ENCODE results near the gene KCNH3.

KCNH3 gene

GRCh38 chr12:49548481-49548821, 9.6 kb downstream of the KCNH3 start:
- no peak for TF ChIP-seq CTCF (IDR thresholded peaks at IDR 0.05; ENCODE audit: low read depth, low read length)
- no peak for DNase-seq (ENCODE audit: extremely low read depth, low read depth)

- peak; percentile 38 for TF ChIP-seq CTCF (IDR thresholded peaks at IDR 0.05; ENCODE audit: low read depth, low read length)
These were observed 10.2 kb downstream of the KCNH3 start for GRCh38 chr12:49548822-49549648.

GRCh38 chr12:49549735-49550692, 11.2 kb downstream of the KCNH3 start:
- no peak for TF ChIP-seq CTCF (IDR thresholded peaks at IDR 0.05; ENCODE audit: low read depth, low read length)
- DNase-seq (ENCODE audit: extremely low read depth, low read depth), result no peak

More at GRCh38 chr12:49548822-49549648, 10.2 kb downstream of the KCNH3 start:
- no peak for DNase-seq (ENCODE audit: extremely low read depth, low read depth)

- DNase-seq (ENCODE audit: extremely low read depth, low read depth), result no peak
- no peak for TF ChIP-seq CTCF (IDR thresholded peaks at IDR 0.05; ENCODE audit: low read depth, low read length)
These were observed 11.9 kb downstream of the KCNH3 start for GRCh38 chr12:49550693-49551252.

- no peak for TF ChIP-seq CTCF (IDR thresholded peaks at IDR 0.05; ENCODE audit: low read depth, low read length)
- DNase-seq (ENCODE audit: extremely low read depth, low read depth), result no peak
These were observed 13.2 kb downstream of the KCNH3 start for GRCh38 chr12:49552014-49552413.

GRCh38 chr12:49552425-49552824, 13.6 kb downstream of the KCNH3 start:
- no peak for TF ChIP-seq CTCF (IDR thresholded peaks at IDR 0.05; ENCODE audit: low read depth, low read length)
- no peak for DNase-seq (ENCODE audit: extremely low read depth, low read depth)

All from AG09319 (cell line).